ENCODE results near the gene RNPEPL1.

DNA sequence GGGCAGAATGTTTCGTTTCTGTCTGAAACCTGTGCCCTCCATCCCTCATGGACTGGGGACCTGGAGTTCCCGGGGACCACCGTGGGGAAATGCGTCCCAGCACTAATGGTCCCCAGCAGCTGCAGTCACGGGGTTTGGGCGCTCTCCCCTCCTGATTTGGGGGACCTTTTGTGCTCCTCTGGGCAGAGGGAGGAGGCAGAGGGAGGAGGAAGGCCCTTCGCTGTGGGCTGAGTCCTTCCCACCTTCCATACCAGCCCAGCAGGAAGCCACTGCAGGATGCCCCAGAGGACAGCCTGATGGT, 60.2 kb downstream of the RNPEPL1 start:
- TF ChIP-seq, protein P1, sequence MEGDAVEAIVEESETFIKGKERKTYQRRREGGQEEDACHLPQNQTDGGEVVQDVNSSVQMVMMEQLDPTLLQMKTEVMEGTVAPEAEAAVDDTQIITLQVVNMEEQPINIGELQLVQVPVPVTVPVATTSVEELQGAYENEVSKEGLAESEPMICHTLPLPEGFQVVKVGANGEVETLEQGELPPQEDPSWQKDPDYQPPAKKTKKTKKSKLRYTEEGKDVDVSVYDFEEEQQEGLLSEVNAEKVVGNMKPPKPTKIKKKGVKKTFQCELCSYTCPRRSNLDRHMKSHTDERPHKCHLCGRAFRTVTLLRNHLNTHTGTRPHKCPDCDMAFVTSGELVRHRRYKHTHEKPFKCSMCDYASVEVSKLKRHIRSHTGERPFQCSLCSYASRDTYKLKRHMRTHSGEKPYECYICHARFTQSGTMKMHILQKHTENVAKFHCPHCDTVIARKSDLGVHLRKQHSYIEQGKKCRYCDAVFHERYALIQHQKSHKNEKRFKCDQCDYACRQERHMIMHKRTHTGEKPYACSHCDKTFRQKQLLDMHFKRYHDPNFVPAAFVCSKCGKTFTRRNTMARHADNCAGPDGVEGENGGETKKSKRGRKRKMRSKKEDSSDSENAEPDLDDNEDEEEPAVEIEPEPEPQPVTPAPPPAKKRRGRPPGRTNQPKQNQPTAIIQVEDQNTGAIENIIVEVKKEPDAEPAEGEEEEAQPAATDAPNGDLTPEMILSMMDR (IDR thresholded peaks at IDR 0.05), result no peak
- TF ChIP-seq SIN3A (IDR thresholded peaks at IDR 0.05; ENCODE audit: borderline replicate concordance, insufficient read depth, low read depth, low read length) (no peak), POLR2AphosphoS5 (IDR thresholded peaks at IDR 0.05; ENCODE audit: low read depth, low read length) (no peak), TCF7L2 (IDR thresholded peaks at IDR 0.05; ENCODE audit: low read depth, low read length) (no peak)
